GF-D8 (cell line): ENCODE measurements around the gene FUT8.

ENCODE experiments used
- DNase-seq: peaks from one replicate; lab custom pipeline; 2025; lab: John Stamatoyannopoulos, UW

The FUT8 gene

GRCh38 chr14:65412032-65412846 lies at the start of gene FUT8:
TSS of gene FUT8 (plus strand) at chr14:65412730. CDS start at chr14:65561564, 148,834 bp downstream.
- DNase-seq: peak; percentile 53

DNA sequence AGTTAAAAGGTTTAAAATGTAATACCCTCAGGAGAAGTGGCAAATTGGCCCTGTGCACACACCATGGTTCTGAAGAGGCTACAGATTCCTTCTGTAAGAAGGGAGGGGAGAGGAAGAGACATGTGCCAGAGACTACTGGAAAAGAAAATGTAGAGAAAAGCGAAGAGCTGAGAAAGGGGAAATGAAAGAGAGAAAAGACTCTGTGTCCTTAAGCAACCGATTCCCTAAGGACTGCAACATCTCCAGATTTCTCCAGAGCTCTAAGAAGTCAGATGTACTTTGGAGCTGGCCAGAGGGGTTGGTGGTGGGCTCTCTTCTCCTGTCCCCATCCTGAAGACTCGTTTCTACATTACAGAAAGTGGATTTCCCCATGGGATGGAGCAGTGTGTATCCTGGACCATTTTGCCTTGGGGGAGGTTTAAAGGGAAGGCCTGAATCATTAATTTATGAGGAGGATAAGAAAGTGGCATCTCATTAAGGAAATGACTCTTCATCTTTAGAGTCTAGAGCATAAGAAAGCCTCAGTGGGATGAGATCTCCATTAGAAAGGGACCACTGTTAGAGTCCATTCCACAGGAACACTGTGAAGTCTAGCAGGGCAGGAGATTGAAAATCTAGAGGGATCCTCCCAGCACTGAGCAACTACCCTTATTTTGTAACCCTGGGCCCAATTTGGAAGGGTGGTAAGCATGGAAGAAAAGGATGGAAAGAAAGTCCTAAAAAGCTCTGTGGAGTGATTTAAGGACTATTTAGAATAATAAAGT lies 45.5 kb upstream of the FUT8 start:
- DNase-seq: no peak

GRCh38 chr14:65369560-65369959 lies 43.0 kb upstream of the FUT8 start:
- DNase-seq: no peak

- no peak for DNase-seq
Measured at GRCh38 chr14:65370801-65371248, 41.7 kb upstream of the FUT8 start.

DNA sequence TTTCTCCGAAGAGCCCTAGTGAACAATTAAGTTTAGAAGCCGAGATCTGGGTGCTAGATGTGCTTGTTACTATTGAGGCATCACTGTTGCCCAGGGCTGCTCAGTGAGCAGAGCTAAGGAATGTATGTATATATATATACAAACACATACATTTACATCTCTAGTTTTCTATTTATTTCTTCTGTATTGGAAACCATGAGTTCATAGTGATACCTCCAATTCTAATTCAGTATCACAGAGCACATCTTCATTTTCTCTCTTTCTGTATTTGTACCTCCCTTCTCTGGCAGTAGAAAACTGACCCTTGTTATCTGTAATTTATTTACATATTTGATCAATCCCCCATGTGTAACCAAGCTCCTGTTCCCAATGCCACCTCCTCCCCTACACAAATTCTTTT lies 40.7 kb upstream of the FUT8 start:
- no peak for DNase-seq

DNA sequence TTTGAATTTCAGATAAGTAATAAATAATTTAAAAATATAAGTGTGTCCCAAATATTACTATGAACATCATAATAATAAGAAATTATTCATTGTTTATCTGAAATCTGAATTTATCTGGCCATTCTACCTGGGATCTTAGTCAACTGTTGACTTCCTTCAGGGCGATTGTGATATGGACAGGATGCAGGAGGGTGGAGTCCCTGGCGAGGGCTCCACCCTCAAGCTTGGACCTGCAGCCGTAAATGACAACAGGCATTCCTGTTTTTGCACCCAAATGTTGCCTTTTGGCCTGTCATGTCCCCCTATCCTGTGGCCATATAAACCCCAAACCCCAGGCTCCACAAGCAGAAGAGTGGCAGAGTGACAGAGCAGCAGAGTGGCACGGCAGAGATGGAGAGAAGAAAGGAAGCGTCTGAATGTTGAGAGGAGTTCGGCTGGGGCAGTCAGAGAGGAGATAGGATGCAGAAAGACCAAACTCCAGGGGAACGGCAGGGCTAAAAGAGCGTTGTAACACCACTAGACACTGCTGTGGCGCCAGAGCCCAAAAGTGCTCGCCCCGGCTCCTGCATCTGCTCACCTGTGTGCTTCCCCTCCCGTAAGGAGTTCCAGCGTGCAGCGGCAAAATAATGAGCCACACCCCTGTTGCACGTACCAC lies 39.4 kb upstream of the FUT8 start:
- DNase-seq: no peak

DNA sequence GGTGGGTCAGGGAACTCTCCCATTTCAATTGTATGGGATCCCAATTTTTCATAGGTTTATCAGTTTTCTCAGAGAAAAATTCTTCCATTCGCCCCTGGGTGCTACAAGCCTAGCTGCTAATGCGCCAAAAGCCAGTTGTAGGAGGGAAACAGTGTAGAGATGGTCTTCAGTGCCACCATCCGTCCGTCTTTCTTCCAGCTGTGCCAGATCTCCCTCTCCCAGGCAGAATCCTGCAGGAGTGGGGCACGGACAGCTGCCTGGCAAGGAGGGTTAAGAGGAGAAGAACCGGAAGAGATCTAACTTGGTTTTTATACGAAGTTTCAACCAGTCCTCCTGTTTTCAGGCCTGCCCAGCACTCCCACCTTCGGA lies 38.9 kb upstream of the FUT8 start:
- no peak for DNase-seq

DNA sequence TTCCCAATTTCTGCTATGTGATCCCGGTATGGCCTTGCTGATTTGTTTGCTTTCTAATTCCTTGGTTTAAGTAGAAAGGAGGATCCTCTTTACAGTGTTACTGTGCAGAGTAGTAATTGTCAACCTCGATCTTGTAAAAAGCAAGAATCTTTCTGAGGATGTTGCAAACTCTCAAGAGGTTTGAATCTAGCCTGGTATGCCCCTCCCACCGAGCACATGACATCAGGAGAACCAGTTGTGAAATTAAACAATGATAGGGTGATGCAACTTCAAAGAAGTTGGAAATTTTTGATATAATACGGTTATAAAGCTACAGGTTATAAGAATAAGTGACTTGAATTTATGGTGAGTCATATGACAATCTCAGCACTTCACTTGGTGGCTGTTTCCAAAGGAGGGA lies 35.0 kb upstream of the FUT8 start:
- no peak for DNase-seq

- DNase-seq: no peak
Measured at GRCh38 chr14:65382586-65382985, 29.9 kb upstream of the FUT8 start.

DNA sequence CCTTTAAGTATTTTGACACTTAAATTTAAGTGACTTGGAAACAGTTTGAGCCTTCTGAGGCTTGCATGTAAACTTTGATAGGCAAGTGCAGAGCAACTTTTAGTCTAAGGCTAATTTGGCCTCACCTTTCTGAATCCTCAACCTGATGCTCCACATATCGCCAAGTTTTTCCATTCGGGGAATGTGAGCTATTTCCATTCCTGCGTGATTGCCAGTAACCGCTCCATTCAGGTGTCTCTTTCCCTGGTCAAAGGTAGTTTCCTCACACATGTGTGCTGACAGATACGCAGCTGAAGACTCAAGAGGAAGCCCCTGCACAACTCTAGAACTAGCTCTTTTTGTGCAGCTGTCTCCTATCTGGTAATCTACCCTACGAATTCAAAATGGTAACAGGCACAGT lies 25.4 kb upstream of the FUT8 start:
- DNase-seq: no peak

GRCh38 chr14:65387628-65388027 lies 24.9 kb upstream of the FUT8 start:
- no peak for DNase-seq

- DNase-seq: no peak
Measured at GRCh38 chr14:65392296-65392695, 20.2 kb upstream of the FUT8 start.

GRCh38 chr14:65396082-65396910 lies 16.2 kb upstream of the FUT8 start:
- no peak for DNase-seq

DNA sequence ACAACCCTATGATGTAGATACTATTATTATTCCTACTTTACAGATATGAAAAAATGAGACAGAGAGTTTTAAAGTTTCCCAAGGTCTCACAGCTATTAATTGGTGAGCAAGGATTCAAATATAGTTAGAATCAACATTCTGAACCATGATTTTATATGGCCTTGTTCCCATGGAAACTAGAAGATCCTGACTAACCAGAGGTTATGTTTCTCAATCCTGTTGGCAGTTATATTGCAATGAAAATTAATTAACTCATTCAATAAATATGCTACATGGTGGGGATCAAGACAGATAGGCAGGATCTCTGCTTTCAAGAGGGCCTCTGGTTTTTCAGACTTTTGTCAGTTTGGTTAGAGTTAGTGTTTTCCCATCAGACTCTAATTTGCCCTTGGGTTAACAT lies 9.3 kb upstream of the FUT8 start:
- no peak for DNase-seq

DNA sequence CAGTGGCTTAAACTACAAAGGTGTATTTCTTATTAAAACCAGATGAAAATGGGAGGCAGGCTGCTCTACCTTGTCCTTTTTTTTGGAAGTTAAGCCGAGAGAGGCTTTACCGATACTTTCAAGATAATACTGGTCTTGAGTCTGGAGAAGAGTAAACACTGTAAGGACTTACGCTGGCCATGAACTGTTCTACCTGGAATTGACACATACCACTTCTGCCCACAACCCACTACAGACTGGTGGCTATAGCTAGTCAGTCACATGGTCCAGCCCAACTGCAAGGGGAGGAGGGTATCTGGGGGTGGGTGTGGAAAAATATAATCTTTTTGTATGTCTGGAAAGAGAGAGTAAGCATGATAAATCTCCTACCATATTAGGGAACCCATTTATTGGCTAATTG lies 4.4 kb upstream of the FUT8 start:
- no peak for DNase-seq

- DNase-seq: no peak
Measured at GRCh38 chr14:65410640-65411039, 1.9 kb upstream of the FUT8 start.

DNA sequence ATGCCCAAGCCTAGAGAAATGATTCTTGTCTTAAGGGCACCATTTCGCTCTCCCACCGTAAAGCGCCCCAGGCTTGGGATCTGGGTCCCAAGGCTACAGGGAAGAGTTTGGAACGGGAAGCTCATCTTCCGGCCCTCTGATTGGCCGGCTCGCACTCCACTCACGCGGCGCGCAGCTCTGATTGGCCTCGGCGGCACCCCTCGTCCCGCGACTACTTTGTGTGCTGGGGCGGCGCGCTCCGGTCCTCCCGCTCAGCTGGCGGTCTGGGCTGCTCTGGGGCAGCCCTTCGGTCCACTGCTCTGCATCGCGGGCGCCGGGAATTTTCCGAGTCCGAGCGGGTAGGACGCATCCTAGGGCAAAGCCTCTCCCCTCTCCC lies 886 bp upstream of the FUT8 start:
- DNase-seq: peak; percentile 8

- DNase-seq: no peak
Measured at GRCh38 chr14:65412856-65413738, 567 bp downstream of the FUT8 start.

- DNase-seq: no peak
Measured at GRCh38 chr14:65413739-65414045, 1.2 kb downstream of the FUT8 start.

- no peak for DNase-seq
Measured at GRCh38 chr14:65414961-65415589, 2.5 kb downstream of the FUT8 start.

DNA sequence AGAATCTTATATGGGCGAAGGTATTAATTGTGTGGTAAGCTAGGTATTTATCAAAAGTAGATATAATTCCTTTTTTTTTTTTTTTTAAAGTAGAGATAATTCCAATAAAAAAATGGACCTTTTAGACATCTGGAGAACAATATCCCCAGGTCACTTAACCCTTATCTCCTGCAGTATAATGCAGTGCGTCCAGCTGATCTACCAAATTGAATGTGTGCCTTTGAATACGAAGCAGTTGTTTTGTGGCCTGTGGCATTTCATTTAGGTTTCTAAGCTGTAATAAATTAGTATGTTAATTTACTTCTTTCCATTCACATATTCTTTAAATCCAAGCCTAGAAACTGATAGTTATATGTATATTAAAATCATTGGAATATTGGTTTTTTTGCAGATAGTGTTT lies 3.1 kb downstream of the FUT8 start:
- no peak for DNase-seq
